VCaP (cell line): ENCODE results near the gene NPHP4.

Experiments
- H3K27ac ChIP-seq: fragments of 450-650 bp; 2 replicates; pipeline ENCODE4 v1.5.1; 2017
- CTCF ChIP-seq: fragments of 450-650 bp; conservative IDR thresholded peaks from 2 replicates; pipeline ENCODE4 v1.5.1; 2017; ENCODE audit warnings: mild to moderate bottlenecking, moderate library complexity

Gene NPHP4

GRCh38 chr1:5839161-5839880, 152.9 kb downstream of the NPHP4 start:
- H3K27ac ChIP-seq, result no peak overlapping the region
- no peak for TF ChIP-seq CTCF

GRCh38 chr1:5837976-5838653, 154.1 kb downstream of the NPHP4 start:
- no peak for TF ChIP-seq CTCF
- no peak overlapping the region for H3K27ac ChIP-seq

- no peak for TF ChIP-seq CTCF
- H3K27ac ChIP-seq, result no peak overlapping the region
Observed at GRCh38 chr1:5836776-5837440, 155.3 kb downstream of the NPHP4 start.

GRCh38 chr1:5835179-5835562, 157.1 kb downstream of the NPHP4 start:
- no peak for TF ChIP-seq CTCF
- H3K27ac ChIP-seq, result no peak overlapping the region

GRCh38 chr1:5834477-5835178, 157.6 kb downstream of the NPHP4 start:
- no peak overlapping the region for H3K27ac ChIP-seq
- no peak for TF ChIP-seq CTCF

GRCh38 chr1:5833911-5834310, 158.3 kb downstream of the NPHP4 start:
- no peak for TF ChIP-seq CTCF

More at GRCh38 chr1:5833911-5834310, 158.3 kb downstream of the NPHP4 start:
- no peak overlapping the region for H3K27ac ChIP-seq
